HepG2 (cell line): ENCODE data around the gene CAPS. TPM values are rescaled to one million over a fixed set of nuclear protein-coding genes. Genes with fewer than 3 reads are reported as not detected.

Source experiments
- ATAC-seq: fragments of 200-7000 bp; cut with Tn5 transposase; 3 replicates; pipeline ENCODE4 v1.9.1; 2020; ENCODE audit warnings: mild to moderate bottlenecking, moderate library complexity
- BruUV-seq: library from RNA; stranded (reverse); fragments of 400-500 nt; replicated peaks from 2 replicates; lab custom pipeline; 2021; lab: Mats Ljungman, UMichigan
- CTCF ChIA-PET: fragments of 300-600 bp; formaldehyde crosslinking; extraction: SDS; loops from one replicate; lab custom pipeline; 2021; ENCODE audit warnings: low total read pairs, inconsistent platforms, low intra/inter-chr PET ratio; lab: Yijun Ruan, JAX
- POLR2A ChIA-PET: fragments of 350-600 bp; sonication (Branson Sonifier 250); formaldehyde crosslinking; loops from one replicate; lab custom pipeline; 2020; ENCODE audit warnings: antibody characterized with exemption, inconsistent platforms; lab: Yijun Ruan, JAX
- DNase-seq: peaks from one replicate; pipeline ENCODE4 v3.0.0-alpha.2; 2015; ENCODE audit warnings: low spot score
- FAIRE-seq: peaks from 3 replicates; lab custom pipeline; 2011; peaks lifted over from hg19 to GRCh38; lab: Jason Lieb, UNC
- H2AFZ ChIP-seq: one replicate; pipeline ENCODE4 v1.6.1; 2011; ENCODE audit warnings: low read length, inconsistent platforms
- H3K27ac ChIP-seq: fragments of 300-600 bp; 3 replicates; pipeline ENCODE4 v1.8.0; 2011; ENCODE audit warnings: mixed run types, mild to moderate bottlenecking, mixed read lengths, low read length, inconsistent platforms; ENCODE audit not compliant: insufficient read depth; ENCODE audit errors: extremely low read length
- H3K27me3 ChIP-seq, 2 experiments: fragments of 200-600 bp in 1 of 2; 2 replicates in 1 of 2; 3 replicates in 1 of 2; pipeline versions ENCODE4 v1.6.0 to v1.8.0; 2011; ENCODE audit warnings: low read length in 2 of 2, mild to moderate bottlenecking in 2 of 2, moderate library complexity in 2 of 2, inconsistent platforms in 1 of 2; ENCODE audit not compliant: insufficient read depth in 2 of 2, control insufficient read depth in 1 of 2
- H3K36me3 ChIP-seq, 2 experiments: fragments of 200-600 bp in 1 of 2; replicated peaks in 1 of 2; 2 replicates in 1 of 2; 3 replicates in 1 of 2; pipeline versions ENCODE4 v1.5.1 to v1.8.0; 2011; ENCODE audit warnings: low read length in 2 of 2, inconsistent platforms in 1 of 2; ENCODE audit not compliant: insufficient read depth in 2 of 2, control insufficient read depth in 1 of 2
- H3K4me1 ChIP-seq: 2 replicates; pipeline ENCODE4 v1.5.1; 2012; ENCODE audit warnings: low read length, inconsistent platforms; ENCODE audit not compliant: insufficient read depth
- H3K4me2 ChIP-seq: 2 replicates; pipeline ENCODE4 v1.6.0; 2011; ENCODE audit warnings: low read depth, low read length, inconsistent platforms
- H3K4me3 ChIP-seq, 3 experiments: fragments of 200-600 bp in 1 of 3; sonication (generic), shearing (Covaris generic) in 1 of 3; replicated peaks in 1 of 3; 2 replicates each; pipeline ENCODE4 v1.5.1; 2011 to 2016; ENCODE audit warnings: low read length in 3 of 3, inconsistent platforms in 2 of 3, low read depth in 2 of 3, mild to moderate bottlenecking in 2 of 3, control low read depth in 1 of 3, mixed read lengths in 1 of 3; ENCODE audit not compliant: insufficient read depth in 1 of 3
- H3K79me2 ChIP-seq: one replicate; pipeline ENCODE4 v1.6.1; 2011; ENCODE audit warnings: low read length, inconsistent platforms; ENCODE audit not compliant: insufficient read depth
- H3K9ac ChIP-seq: 2 replicates; pipeline ENCODE4 v1.6.0; 2011; ENCODE audit warnings: mild to moderate bottlenecking, low read depth, low read length, inconsistent platforms; ENCODE audit not compliant: insufficient read depth
- H3K9me3 ChIP-seq: 2 replicates; pipeline ENCODE4 v1.5.1; 2012; ENCODE audit warnings: mild to moderate bottlenecking, low read length
- H4K20me1 ChIP-seq: 2 replicates; pipeline ENCODE4 v1.6.0; 2011; ENCODE audit warnings: inconsistent platforms, mild to moderate bottlenecking, low read length, moderate library complexity; ENCODE audit not compliant: insufficient read depth
- ARHGAP35 ChIP-seq: sonication (generic); formaldehyde crosslinking; IDR thresholded peaks from 2 replicates; pipeline ENCODE4 v1.9.0; 2022; ENCODE audit warnings: mild to moderate bottlenecking, inconsistent platforms, moderate library complexity, missing genetic modification reagents, borderline replicate concordance
- HIVEP1 ChIP-seq: sonication (generic); formaldehyde crosslinking; IDR thresholded peaks from 2 replicates; pipeline ENCODE4 v1.4.0; 2020; ENCODE audit warnings: mild to moderate bottlenecking, missing genetic modification reagents
- KDM5B ChIP-seq: sonication (generic); formaldehyde crosslinking; IDR thresholded peaks from 2 replicates; pipeline ENCODE4 v1.4.0; 2020; ENCODE audit warnings: missing genetic modification reagents, mild to moderate bottlenecking, borderline replicate concordance
- POGZ ChIP-seq: sonication (generic); formaldehyde crosslinking; IDR thresholded peaks from 2 replicates; pipeline ENCODE4 v1.4.0; 2020; ENCODE audit warnings: mild to moderate bottlenecking, missing genetic modification reagents
- ZC3H13 ChIP-seq: sonication (generic); formaldehyde crosslinking; IDR thresholded peaks from 2 replicates; pipeline ENCODE4 v1.8.1; 2023; ENCODE audit warnings: mild to moderate bottlenecking, missing genetic modification reagents, moderate library complexity
- ZNF563 ChIP-seq: sonication (generic); formaldehyde crosslinking; IDR thresholded peaks from 2 replicates; pipeline ENCODE4 v1.8.0; 2022; ENCODE audit warnings: mild to moderate bottlenecking, moderate library complexity, missing genetic modification reagents
- ZNF598 ChIP-seq: sonication (generic); formaldehyde crosslinking; IDR thresholded peaks from 2 replicates; pipeline ENCODE4 v1.5.1; 2020; ENCODE audit warnings: mild to moderate bottlenecking, missing genetic modification reagents, borderline replicate concordance
- ZNF776 ChIP-seq: sonication (generic); formaldehyde crosslinking; IDR thresholded peaks from 2 replicates; pipeline ENCODE4 v1.4.0; 2020; ENCODE audit warnings: mild to moderate bottlenecking, missing genetic modification reagents
- WGBS: methylation state at CpG from one replicate; pipeline ENCODE4 v1.1.6; 2017; ENCODE audit warnings: low lambda C conversion rate; 5-methylcytosine and 5-hydroxymethylcytosine counted together
- in situ Hi-C: cut with HindIII; loops from 2 replicates; pipeline ENCODE4 v1.10.0; 2017; ENCODE audit warnings: low pct_unique_long_range_greater_than_20kb; ENCODE audit not compliant: extremely low pct_ligation_motif_present
- intact Hi-C: fragments of 100-400 bp; cut with micrococcal nuclease; formaldehyde crosslinking; loops from one replicate; pipeline ENCODE4 v1.10.0; 2022; ENCODE audit not compliant: unreplicated experiment
- polyA plus RNA-seq, 8 experiments: library from polyadenylated mRNA; depleted of rRNA in 3 of 8; stranded (reverse) in 7 of 8; unstranded in 1 of 8; fragments of >200 nt; fragmentation: Illumina TruSeq in 4 of 8; extraction: Trizol in 4 of 8; gene quantifications; 2 replicates each; pipeline versions ENCODE4 v1.2.1 to v1.2.3, GENCODE V29; 2011 to 2016; ENCODE audit warnings: low read depth in 4 of 8, missing spikeins in 1 of 8, mixed read lengths in 1 of 8; ENCODE audit not compliant: insufficient read depth in 1 of 8
- total RNA-seq, 5 experiments: library from RNA; depleted of rRNA; stranded (reverse); fragments of >200 nt; fragmentation: Illumina TruSeq; extraction: Trizol; gene quantifications; 2 replicates each; pipeline ENCODE4 v1.2.3, GENCODE V29; 2016; ENCODE audit warnings: low read depth in 1 of 5
- TF ChIP-seq, protein P1 (sequence below): sonication (generic); formaldehyde crosslinking; IDR thresholded peaks from 2 replicates; pipeline ENCODE4 v1.4.0; 2020; ENCODE audit warnings: mild to moderate bottlenecking, missing genetic modification reagents
- TF ChIP-seq, protein P2 (sequence below): sonication (generic); formaldehyde crosslinking; IDR thresholded peaks from 2 replicates; pipeline ENCODE4 v1.5.1; 2020; ENCODE audit warnings: mild to moderate bottlenecking, missing genetic modification reagents, moderate library complexity

Gene CAPS
- total and polyA plus RNA-seq, 2 of the 13 experiments (the other 11 are each of a cell fraction or from before 2014, with no cell fraction given): 3.1 TPM

DNA sequence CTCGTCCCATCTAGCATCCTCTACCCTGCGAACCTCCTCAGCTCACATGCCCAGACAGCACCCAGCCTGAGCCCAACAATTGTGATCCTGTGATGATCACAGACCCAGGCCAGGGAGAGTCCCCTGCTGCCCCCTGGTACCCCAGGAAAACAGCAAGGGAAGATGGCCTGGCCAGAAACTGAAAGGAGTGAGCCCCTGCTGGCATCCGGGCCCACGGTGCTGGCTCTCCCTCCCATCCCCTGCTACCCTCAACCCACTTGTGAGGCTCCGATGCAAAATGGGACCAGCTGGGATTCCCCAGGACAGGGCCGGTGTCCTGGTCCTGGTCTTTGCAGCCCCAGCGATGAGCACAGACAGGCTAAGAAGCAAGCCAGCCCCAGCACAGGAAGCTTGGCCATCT lies 49.8 kb downstream of the CAPS start:
- FAIRE-seq (no peak), DNase-seq (no peak), ATAC-seq (no peak)
- intact Hi-C loops: loop anchor here (2.0 kb wide), 1 partner anchor 59 kb away; the partner anchor contains the start of gene VMAC
- Histone ChIP-seq H4K20me1 (peaks cover 16% of the 10 kb centered on the region; the same call in 1 of the 2 replicates), H3K27ac (peak overlapping the region; percentile 95), H3K36me3 (peaks cover 3 to 32% of the 10 kb centered on the region in 2 experiments), H3K9me3 (no peaks in the 10 kb centered on the region), H3K9ac (peak overlapping the region; percentile 73), H3K4me1 (peaks cover 99% of the 10 kb centered on the region), H2AFZ (no peak overlapping the region), H3K79me2 (peaks cover 93% of the 10 kb centered on the region)
- BruUV-seq: no TSS peak
- POLR2A ChIA-PET: interaction anchor here (1.4 to 2.4 kb wide), 2 partner anchors 11 to 13 kb away, joined by 5 to 30 read pairs; partner anchors contain the start of gene RANBP3
- 0 out of 2 replicates have a peak, but pooled peaks have one; percentile 20 for TF ChIP-seq KDM5B (CRISPR knock-in tag)
- TF ChIP-seq ZNF598 (CRISPR knock-in tag): peak; percentile 36; the same call in 1 of the 2 replicates
- TF ChIP-seq ARHGAP35 (CRISPR knock-in tag): no peak
- TF ChIP-seq ZNF563 (CRISPR knock-in tag): peak; percentile 42; the same call in 1 of the 2 replicates
- no peak for TF ChIP-seq ZC3H13 (CRISPR knock-in tag)
- TF ChIP-seq ZNF776 (CRISPR knock-in tag): 0 out of 2 replicates have a peak, but pooled peaks have one; percentile 50
- TF ChIP-seq, protein P1, sequence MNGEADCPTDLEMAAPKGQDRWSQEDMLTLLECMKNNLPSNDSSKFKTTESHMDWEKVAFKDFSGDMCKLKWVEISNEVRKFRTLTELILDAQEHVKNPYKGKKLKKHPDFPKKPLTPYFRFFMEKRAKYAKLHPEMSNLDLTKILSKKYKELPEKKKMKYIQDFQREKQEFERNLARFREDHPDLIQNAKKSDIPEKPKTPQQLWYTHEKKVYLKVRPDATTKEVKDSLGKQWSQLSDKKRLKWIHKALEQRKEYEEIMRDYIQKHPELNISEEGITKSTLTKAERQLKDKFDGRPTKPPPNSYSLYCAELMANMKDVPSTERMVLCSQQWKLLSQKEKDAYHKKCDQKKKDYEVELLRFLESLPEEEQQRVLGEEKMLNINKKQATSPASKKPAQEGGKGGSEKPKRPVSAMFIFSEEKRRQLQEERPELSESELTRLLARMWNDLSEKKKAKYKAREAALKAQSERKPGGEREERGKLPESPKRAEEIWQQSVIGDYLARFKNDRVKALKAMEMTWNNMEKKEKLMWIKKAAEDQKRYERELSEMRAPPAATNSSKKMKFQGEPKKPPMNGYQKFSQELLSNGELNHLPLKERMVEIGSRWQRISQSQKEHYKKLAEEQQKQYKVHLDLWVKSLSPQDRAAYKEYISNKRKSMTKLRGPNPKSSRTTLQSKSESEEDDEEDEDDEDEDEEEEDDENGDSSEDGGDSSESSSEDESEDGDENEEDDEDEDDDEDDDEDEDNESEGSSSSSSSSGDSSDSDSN (CRISPR knock-in tag): 0 out of 2 replicates have a peak, but pooled peaks have one; percentile 24
- TF ChIP-seq POGZ (CRISPR knock-in tag): no peak
- TF ChIP-seq, protein P2, sequence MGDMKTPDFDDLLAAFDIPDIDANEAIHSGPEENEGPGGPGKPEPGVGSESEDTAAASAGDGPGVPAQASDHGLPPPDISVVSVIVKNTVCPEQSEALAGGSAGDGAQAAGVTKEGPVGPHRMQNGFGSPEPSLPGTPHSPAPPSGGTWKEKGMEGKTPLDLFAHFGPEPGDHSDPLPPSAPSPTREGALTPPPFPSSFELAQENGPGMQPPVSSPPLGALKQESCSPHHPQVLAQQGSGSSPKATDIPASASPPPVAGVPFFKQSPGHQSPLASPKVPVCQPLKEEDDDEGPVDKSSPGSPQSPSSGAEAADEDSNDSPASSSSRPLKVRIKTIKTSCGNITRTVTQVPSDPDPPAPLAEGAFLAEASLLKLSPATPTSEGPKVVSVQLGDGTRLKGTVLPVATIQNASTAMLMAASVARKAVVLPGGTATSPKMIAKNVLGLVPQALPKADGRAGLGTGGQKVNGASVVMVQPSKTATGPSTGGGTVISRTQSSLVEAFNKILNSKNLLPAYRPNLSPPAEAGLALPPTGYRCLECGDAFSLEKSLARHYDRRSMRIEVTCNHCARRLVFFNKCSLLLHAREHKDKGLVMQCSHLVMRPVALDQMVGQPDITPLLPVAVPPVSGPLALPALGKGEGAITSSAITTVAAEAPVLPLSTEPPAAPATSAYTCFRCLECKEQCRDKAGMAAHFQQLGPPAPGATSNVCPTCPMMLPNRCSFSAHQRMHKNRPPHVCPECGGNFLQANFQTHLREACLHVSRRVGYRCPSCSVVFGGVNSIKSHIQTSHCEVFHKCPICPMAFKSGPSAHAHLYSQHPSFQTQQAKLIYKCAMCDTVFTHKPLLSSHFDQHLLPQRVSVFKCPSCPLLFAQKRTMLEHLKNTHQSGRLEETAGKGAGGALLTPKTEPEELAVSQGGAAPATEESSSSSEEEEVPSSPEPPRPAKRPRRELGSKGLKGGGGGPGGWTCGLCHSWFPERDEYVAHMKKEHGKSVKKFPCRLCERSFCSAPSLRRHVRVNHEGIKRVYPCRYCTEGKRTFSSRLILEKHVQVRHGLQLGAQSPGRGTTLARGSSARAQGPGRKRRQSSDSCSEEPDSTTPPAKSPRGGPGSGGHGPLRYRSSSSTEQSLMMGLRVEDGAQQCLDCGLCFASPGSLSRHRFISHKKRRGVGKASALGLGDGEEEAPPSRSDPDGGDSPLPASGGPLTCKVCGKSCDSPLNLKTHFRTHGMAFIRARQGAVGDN: peak; percentile 61
- TF ChIP-seq HIVEP1 (CRISPR knock-in tag): 0 out of 2 replicates have a peak, but pooled peaks have one; percentile 19
- TF ChIP-seq, all 625 proteins: peak for 7
- no peak overlapping the region for H3K4me3 ChIP-seq
- in situ Hi-C loops: no loop called here
- CTCF ChIA-PET: no interaction called here
- peak overlapping the region; percentile 87 for H3K4me2 ChIP-seq
- WGBS: 91% methylated on average over 6 of the region's 7 CpGs
- no peaks in the 10 kb centered on the region for H3K27me3 ChIP-seq
